GM23338 (cell line): ENCODE measurements around the gene EXOC6. TPM values are rescaled to one million over a fixed set of nuclear protein-coding genes. Genes with fewer than 3 reads are reported as not detected.

Source experiments
- ATAC-seq: fragments of 200-7000 bp; cut with Tn5 transposase; 3 replicates; pipeline ENCODE4 v1.9.1; 2020
- DNase-seq: peaks from one replicate; pipeline ENCODE4 v3.0.0-alpha.2; 2015; ENCODE audit warnings: low spot score
- H2AFZ ChIP-seq: fragments of 200-600 bp; sonication (generic); 2 replicates; pipeline ENCODE4 v1.8.0; 2016; ENCODE audit warnings: antibody characterized with exemption, mild to moderate bottlenecking, moderate library complexity
- H3F3A ChIP-seq: fragments of 200-600 bp; sonication (generic); replicated peaks from 2 replicates; pipeline ENCODE4 v1.8.0; 2017; ENCODE audit warnings: antibody characterized with exemption, mixed run types, low read depth
- H3K27ac ChIP-seq: fragments of 200-600 bp; sonication (generic); 2 replicates; pipeline ENCODE4 v1.6.1; 2016; ENCODE audit warnings: low read depth
- H3K27me3 ChIP-seq: fragments of 200-600 bp; sonication (generic); 2 replicates; pipeline ENCODE4 v1.8.0; 2016; ENCODE audit warnings: mild to moderate bottlenecking, mixed run types, moderate library complexity; ENCODE audit not compliant: insufficient read depth
- H3K36me3 ChIP-seq: fragments of 200-600 bp; sonication (generic); 2 replicates; pipeline ENCODE4 v1.8.0; 2016; ENCODE audit warnings: mild to moderate bottlenecking; ENCODE audit not compliant: insufficient read depth
- H3K4me1 ChIP-seq: fragments of 200-600 bp; sonication (generic); 2 replicates; pipeline ENCODE4 v1.8.0; 2016; ENCODE audit warnings: mild to moderate bottlenecking, moderate library complexity; ENCODE audit not compliant: insufficient read depth
- H3K4me2 ChIP-seq: fragments of 200-600 bp; sonication (generic); 2 replicates; pipeline ENCODE4 v1.7.1; 2017; ENCODE audit warnings: mixed run types
- H3K4me3 ChIP-seq: fragments of 200-600 bp; sonication (generic); 2 replicates; pipeline ENCODE4 v1.6.1; 2016; ENCODE audit warnings: mixed run types
- H3K79me2 ChIP-seq: fragments of 200-600 bp; sonication (generic); replicated peaks from 2 replicates; pipeline ENCODE4 v1.8.0; 2017; ENCODE audit warnings: mild to moderate bottlenecking; ENCODE audit not compliant: insufficient read depth
- H3K9me2 ChIP-seq: fragments of 200-600 bp; sonication (generic); 2 replicates; pipeline ENCODE4 v1.8.0; 2017; ENCODE audit not compliant: insufficient read depth
- H4K20me1 ChIP-seq: fragments of 200-600 bp; sonication (generic); replicated peaks from 2 replicates; pipeline ENCODE4 v1.8.0; 2017; ENCODE audit warnings: mild to moderate bottlenecking; ENCODE audit not compliant: insufficient read depth
- H3K27ac Mint-ChIP-seq: 2 replicates; pipeline ENCODE4 v1.8.0; 2020; ENCODE audit warnings: inconsistent platforms, mild to moderate bottlenecking, moderate library complexity, mixed read lengths
- H3K27me3 Mint-ChIP-seq: 3 replicates; pipeline ENCODE4 v1.8.0; 2022; ENCODE audit warnings: low read depth, mild to moderate bottlenecking, moderate library complexity, mixed read lengths, inconsistent platforms; ENCODE audit not compliant: insufficient read depth, poor library complexity
- H3K36me3 Mint-ChIP-seq: 3 replicates; pipeline ENCODE4 v1.8.0; 2021; ENCODE audit warnings: low read depth, mild to moderate bottlenecking, inconsistent platforms, moderate library complexity, mixed read lengths
- H3K4me1 Mint-ChIP-seq: 3 replicates; pipeline ENCODE4 v1.8.0; 2020; ENCODE audit warnings: mild to moderate bottlenecking, inconsistent platforms, mixed read lengths
- H3K4me3 Mint-ChIP-seq: 3 replicates; pipeline ENCODE4 v1.8.0; 2021; ENCODE audit warnings: moderate library complexity, mild to moderate bottlenecking, inconsistent platforms, mixed read lengths
- H3K9me3 Mint-ChIP-seq: 3 replicates; pipeline ENCODE4 v1.8.0; 2020; ENCODE audit warnings: moderate library complexity, mild to moderate bottlenecking, inconsistent platforms, mixed read lengths
- CREB1 ChIP-seq: fragments of 250-450 bp; sonication (Bioruptor Pico); IDR thresholded peaks from 2 replicates; pipeline ENCODE4 v1.5.0; 2020; ENCODE audit warnings: low read depth, mild to moderate bottlenecking, moderate library complexity
- EZH2 ChIP-seq: fragments of 200-600 bp; sonication (generic); IDR thresholded peaks from one replicate; pipeline ENCODE4 v1.8.0; 2017; ENCODE audit warnings: antibody characterized with exemption, mild to moderate bottlenecking, low read depth; ENCODE audit not compliant: unreplicated experiment
- EZH2phosphoT487 ChIP-seq: fragments of 200-600 bp; sonication (generic); IDR thresholded peaks from one replicate; pipeline ENCODE4 v1.8.1; 2018; ENCODE audit warnings: antibody characterized with exemption; ENCODE audit not compliant: unreplicated experiment
- JUNB ChIP-seq: IDR thresholded peaks from one replicate; pipeline ENCODE4 v1.6.1; 2016; ENCODE audit warnings: antibody characterized with exemption; ENCODE audit not compliant: unreplicated experiment
- STAT1 ChIP-seq: IDR thresholded peaks from one replicate; pipeline ENCODE4 v1.6.1; 2016; ENCODE audit warnings: antibody characterized with exemption; ENCODE audit not compliant: unreplicated experiment
- ZNF114 ChIP-seq: fragments of 250-450 bp; sonication (Bioruptor Pico); IDR thresholded peaks from 2 replicates; pipeline ENCODE4 v1.5.0; 2020; ENCODE audit warnings: mild to moderate bottlenecking, moderate library complexity
- ZNF331 ChIP-seq: fragments of 250-450 bp; sonication (Bioruptor Pico); IDR thresholded peaks from 2 replicates; pipeline ENCODE4 v1.5.0; 2020; ENCODE audit warnings: low read depth, mild to moderate bottlenecking, moderate library complexity
- polyA plus RNA-seq: library from polyadenylated mRNA; unstranded; fragments of >200 nt; fragmentation: Nextera tagmentation; extraction: Ambion mirVana; gene quantifications from 2 replicates; pipeline ENCODE4 v1.2.1, GENCODE V29; 2016
- total RNA-seq: library from RNA; depleted of rRNA; stranded (reverse); fragments of >200 nt; shearing (Covaris generic); gene quantifications from 2 replicates; pipeline ENCODE4 v1.2.3, GENCODE V29; 2014
- TF ChIP-seq, protein P1 (sequence below), 2 experiments: fragments of 200-600 bp in 1 of 2; sonication (generic) in 1 of 2; conservative IDR thresholded peaks; 2 replicates each; pipeline versions ENCODE4 v1.5.1 to v1.6.1; 2016 to 2017; ENCODE audit warnings: antibody characterized with exemption in 2 of 2, low read depth in 2 of 2, mild to moderate bottlenecking in 2 of 2, moderate library complexity in 1 of 2
- TF ChIP-seq, protein P2 (sequence below): fragments of 250-450 bp; sonication (Bioruptor Pico); IDR thresholded peaks from 2 replicates; pipeline ENCODE4 v1.5.0; 2020; ENCODE audit warnings: mild to moderate bottlenecking, moderate library complexity
- TF ChIP-seq, protein P3 (sequence below): IDR thresholded peaks from 2 replicates; pipeline ENCODE4 v1.6.1; 2016; ENCODE audit warnings: antibody characterized with exemption

Gene EXOC6
- total and polyA plus RNA-seq, 2 experiments from 2014 or later = 5.0 to 6.0 TPM

DNA sequence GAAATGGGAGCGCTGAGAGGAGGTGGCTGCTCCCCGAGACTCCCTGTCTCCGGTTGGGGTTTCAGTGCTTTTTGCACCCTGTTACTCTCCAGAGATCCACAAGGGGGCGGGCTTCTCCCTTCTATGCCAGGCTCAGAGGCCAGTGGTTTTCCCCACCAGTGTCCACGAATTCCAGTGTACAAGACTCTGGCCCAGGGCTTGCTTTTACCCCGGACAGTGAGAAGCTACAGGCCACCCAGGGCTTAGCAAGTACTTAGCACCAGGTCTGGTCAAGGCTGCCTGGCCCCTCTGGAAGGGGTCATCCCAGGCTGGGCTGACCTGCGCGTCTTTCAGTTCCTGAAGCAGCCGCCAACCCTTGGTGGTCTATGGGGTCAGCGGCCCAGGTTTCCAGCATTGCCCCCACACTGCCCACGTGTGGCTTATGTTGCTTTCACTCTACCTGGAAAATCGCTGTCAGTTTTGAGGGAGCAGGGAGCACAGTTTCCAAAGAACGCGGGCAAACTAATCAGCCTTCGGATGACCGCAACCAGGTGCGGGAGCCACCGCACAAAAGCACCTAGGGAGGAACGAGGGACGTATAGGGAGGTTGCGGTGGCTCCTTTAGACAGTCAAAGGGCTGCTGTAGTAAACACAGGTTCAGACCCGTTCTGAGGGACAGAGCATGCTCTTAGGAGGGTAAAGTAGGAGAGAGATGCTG is 232.2 kb downstream of the EXOC6 start:
- H4K20me1 ChIP-seq = no peaks in the 10 kb centered on the region
- ATAC-seq = peak; percentile 83
- Mint-ChIP-seq H3K4me3 (no peak overlapping the region), H3K27me3 (peaks cover 34% of the 10 kb centered on the region), H3K27ac (no peak overlapping the region), H3K9me3 (no peaks in the 10 kb centered on the region), H3K36me3 (no peaks in the 10 kb centered on the region), H3K4me1 (peaks cover 18% of the 10 kb centered on the region)
- H2AFZ ChIP-seq = peak overlapping the region; percentile 83
- DNase-seq = peak; percentile 80
- H3K4me3 ChIP-seq = no peak overlapping the region
- H3K27ac ChIP-seq = no peak overlapping the region
- H3K27me3 ChIP-seq = peaks cover 45% of the 10 kb centered on the region
- no peaks in the 10 kb centered on the region for H3K79me2 ChIP-seq
- no peaks in the 10 kb centered on the region for H3K36me3 ChIP-seq
- TF ChIP-seq, protein P1, sequence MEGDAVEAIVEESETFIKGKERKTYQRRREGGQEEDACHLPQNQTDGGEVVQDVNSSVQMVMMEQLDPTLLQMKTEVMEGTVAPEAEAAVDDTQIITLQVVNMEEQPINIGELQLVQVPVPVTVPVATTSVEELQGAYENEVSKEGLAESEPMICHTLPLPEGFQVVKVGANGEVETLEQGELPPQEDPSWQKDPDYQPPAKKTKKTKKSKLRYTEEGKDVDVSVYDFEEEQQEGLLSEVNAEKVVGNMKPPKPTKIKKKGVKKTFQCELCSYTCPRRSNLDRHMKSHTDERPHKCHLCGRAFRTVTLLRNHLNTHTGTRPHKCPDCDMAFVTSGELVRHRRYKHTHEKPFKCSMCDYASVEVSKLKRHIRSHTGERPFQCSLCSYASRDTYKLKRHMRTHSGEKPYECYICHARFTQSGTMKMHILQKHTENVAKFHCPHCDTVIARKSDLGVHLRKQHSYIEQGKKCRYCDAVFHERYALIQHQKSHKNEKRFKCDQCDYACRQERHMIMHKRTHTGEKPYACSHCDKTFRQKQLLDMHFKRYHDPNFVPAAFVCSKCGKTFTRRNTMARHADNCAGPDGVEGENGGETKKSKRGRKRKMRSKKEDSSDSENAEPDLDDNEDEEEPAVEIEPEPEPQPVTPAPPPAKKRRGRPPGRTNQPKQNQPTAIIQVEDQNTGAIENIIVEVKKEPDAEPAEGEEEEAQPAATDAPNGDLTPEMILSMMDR (conservative IDR thresholded peaks at IDR 0.05; ENCODE audit: low read depth in 2 of 2) = peak; percentile 86 to 96
- no peak for TF ChIP-seq CREB1 (CRISPR knock-in tag)
- H3K4me2 ChIP-seq = no peak overlapping the region
- H3K9me2 ChIP-seq = no peaks in the 10 kb centered on the region
- H3K4me1 ChIP-seq = peaks cover 21% of the 10 kb centered on the region
- H3F3A ChIP-seq = 0 out of 2 replicates have a peak, but pooled peaks cover 2% of the 10 kb centered on the region

DNA sequence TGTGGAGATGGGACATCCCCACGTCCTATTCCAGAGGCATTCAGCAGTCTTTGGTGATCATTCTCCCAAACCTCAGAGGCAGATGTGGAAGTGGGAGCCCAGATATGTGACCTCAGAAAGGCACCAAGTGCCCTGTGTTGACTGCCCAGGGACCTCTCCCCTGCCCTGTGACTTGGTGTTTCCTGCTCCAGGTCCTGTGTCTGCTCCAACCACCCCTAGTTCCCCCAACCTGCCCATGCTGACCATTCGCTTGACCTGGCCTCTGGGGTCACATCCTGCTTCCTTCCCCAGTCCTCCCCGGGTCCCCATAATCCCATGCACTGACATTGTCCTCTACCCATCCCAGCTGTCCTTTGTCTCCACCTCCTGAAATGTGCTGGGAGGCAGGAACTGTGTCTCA is 233.0 kb downstream of the EXOC6 start:
- Histone ChIP-seq H3K4me2 (no peak overlapping the region), H4K20me1 (no peaks in the 10 kb centered on the region), H3K27me3 (peaks cover 37% of the 10 kb centered on the region), H3K79me2 (no peaks in the 10 kb centered on the region), H2AFZ (no peak overlapping the region), H3K9me2 (no peaks in the 10 kb centered on the region), H3K27ac (no peak overlapping the region), H3K4me1 (peaks cover 15% of the 10 kb centered on the region), H3F3A (0 out of 2 replicates have a peak, but pooled peaks cover 2% of the 10 kb centered on the region), H3K36me3 (no peaks in the 10 kb centered on the region), H3K4me3 (no peak overlapping the region)
- H3K36me3 Mint-ChIP-seq = no peaks in the 10 kb centered on the region
- H3K9me3 Mint-ChIP-seq = no peaks in the 10 kb centered on the region
- H3K4me3 Mint-ChIP-seq = no peak overlapping the region
- H3K27me3 Mint-ChIP-seq = peaks cover 28% of the 10 kb centered on the region
- DNase-seq (no peak), ATAC-seq (no peak)
- H3K27ac Mint-ChIP-seq = no peak overlapping the region
- peaks cover 16% of the 10 kb centered on the region for H3K4me1 Mint-ChIP-seq
- TF ChIP-seq EZH2 (no peak), JUNB (no peak), ZNF331 (no peak), STAT1 (no peak), ZNF114 (CRISPR knock-in tag) (no peak), EZH2phosphoT487 (no peak), CREB1 (CRISPR knock-in tag) (no peak)
- TF ChIP-seq, protein P2, sequence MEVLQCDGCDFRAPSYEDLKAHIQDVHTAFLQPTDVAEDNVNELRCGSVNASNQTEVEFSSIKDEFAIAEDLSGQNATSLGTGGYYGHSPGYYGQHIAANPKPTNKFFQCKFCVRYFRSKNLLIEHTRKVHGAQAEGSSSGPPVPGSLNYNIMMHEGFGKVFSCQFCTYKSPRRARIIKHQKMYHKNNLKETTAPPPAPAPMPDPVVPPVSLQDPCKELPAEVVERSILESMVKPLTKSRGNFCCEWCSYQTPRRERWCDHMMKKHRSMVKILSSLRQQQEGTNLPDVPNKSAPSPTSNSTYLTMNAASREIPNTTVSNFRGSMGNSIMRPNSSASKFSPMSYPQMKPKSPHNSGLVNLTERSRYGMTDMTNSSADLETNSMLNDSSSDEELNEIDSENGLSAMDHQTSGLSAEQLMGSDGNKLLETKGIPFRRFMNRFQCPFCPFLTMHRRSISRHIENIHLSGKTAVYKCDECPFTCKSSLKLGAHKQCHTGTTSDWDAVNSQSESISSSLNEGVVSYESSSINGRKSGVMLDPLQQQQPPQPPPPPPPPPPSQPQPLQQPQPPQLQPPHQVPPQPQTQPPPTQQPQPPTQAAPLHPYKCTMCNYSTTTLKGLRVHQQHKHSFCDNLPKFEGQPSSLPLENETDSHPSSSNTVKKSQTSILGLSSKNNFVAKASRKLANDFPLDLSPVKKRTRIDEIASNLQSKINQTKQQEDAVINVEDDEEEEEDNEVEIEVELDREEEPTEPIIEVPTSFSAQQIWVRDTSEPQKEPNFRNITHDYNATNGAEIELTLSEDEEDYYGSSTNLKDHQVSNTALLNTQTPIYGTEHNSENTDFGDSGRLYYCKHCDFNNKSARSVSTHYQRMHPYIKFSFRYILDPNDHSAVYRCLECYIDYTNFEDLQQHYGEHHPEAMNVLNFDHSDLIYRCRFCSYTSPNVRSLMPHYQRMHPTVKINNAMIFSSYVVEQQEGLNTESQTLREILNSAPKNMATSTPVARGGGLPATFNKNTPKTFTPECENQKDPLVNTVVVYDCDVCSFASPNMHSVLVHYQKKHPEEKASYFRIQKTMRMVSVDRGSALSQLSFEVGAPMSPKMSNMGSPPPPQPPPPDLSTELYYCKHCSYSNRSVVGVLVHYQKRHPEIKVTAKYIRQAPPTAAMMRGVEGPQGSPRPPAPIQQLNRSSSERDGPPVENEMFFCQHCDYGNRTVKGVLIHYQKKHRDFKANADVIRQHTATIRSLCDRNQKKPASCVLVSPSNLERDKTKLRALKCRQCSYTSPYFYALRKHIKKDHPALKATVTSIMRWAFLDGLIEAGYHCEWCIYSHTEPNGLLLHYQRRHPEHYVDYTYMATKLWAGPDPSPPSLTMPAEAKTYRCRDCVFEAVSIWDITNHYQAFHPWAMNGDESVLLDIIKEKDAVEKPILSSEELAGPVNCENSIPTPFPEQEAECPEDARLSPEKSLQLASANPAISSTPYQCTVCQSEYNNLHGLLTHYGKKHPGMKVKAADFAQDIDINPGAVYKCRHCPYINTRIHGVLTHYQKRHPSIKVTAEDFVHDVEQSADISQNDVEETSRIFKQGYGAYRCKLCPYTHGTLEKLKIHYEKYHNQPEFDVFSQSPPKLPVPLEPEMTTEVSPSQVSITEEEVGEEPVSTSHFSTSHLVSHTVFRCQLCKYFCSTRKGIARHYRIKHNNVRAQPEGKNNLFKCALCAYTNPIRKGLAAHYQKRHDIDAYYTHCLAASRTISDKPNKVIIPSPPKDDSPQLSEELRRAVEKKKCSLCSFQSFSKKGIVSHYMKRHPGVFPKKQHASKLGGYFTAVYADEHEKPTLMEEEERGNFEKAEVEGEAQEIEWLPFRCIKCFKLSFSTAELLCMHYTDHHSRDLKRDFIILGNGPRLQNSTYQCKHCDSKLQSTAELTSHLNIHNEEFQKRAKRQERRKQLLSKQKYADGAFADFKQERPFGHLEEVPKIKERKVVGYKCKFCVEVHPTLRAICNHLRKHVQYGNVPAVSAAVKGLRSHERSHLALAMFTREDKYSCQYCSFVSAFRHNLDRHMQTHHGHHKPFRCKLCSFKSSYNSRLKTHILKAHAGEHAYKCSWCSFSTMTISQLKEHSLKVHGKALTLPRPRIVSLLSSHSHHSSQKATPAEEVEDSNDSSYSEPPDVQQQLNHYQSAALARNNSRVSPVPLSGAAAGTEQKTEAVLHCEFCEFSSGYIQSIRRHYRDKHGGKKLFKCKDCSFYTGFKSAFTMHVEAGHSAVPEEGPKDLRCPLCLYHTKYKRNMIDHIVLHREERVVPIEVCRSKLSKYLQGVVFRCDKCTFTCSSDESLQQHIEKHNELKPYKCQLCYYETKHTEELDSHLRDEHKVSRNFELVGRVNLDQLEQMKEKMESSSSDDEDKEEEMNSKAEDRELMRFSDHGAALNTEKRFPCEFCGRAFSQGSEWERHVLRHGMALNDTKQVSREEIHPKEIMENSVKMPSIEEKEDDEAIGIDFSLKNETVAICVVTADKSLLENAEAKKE (CRISPR knock-in tag) = no peak
- TF ChIP-seq, protein P3, sequence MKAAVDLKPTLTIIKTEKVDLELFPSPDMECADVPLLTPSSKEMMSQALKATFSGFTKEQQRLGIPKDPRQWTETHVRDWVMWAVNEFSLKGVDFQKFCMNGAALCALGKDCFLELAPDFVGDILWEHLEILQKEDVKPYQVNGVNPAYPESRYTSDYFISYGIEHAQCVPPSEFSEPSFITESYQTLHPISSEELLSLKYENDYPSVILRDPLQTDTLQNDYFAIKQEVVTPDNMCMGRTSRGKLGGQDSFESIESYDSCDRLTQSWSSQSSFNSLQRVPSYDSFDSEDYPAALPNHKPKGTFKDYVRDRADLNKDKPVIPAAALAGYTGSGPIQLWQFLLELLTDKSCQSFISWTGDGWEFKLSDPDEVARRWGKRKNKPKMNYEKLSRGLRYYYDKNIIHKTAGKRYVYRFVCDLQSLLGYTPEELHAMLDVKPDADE = no peak
